GM12874 (cell line): ENCODE measurements around the gene KRT71.

Experiments
- TF ChIP-seq, protein P1 (sequence below): IDR thresholded peaks from 2 replicates; pipeline ENCODE4 v1.5.1; 2011; ENCODE audit warnings: low read depth, mild to moderate bottlenecking, control low read depth, low read length, moderate library complexity; ENCODE audit not compliant: insufficient read depth

The KRT71 gene

DNA sequence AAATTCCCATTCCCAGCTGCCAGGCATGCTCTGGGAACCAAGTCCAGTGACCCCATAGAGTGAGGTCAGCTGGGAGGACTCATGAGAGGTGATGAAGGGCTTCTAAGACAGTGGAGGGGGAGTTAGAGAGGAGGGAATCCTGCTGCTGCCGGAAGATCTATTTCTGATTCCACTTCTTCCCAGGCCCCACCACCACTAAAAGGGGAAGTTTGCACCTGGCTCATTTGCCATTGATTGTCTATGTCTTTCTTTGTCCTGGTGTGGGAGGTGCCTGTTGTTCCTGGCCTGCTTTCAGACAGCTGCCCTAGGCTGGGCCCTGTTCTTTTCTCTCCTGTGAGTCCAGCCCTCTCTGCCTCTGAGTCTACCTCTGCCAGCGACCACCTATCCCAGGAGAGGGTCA is 56.9 kb downstream of the KRT71 start:
- TF ChIP-seq, protein P1, sequence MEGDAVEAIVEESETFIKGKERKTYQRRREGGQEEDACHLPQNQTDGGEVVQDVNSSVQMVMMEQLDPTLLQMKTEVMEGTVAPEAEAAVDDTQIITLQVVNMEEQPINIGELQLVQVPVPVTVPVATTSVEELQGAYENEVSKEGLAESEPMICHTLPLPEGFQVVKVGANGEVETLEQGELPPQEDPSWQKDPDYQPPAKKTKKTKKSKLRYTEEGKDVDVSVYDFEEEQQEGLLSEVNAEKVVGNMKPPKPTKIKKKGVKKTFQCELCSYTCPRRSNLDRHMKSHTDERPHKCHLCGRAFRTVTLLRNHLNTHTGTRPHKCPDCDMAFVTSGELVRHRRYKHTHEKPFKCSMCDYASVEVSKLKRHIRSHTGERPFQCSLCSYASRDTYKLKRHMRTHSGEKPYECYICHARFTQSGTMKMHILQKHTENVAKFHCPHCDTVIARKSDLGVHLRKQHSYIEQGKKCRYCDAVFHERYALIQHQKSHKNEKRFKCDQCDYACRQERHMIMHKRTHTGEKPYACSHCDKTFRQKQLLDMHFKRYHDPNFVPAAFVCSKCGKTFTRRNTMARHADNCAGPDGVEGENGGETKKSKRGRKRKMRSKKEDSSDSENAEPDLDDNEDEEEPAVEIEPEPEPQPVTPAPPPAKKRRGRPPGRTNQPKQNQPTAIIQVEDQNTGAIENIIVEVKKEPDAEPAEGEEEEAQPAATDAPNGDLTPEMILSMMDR, result no peak

- TF ChIP-seq, protein P1, result no peak
Measured at GRCh38 chr12:52495389-52495788, 57.6 kb downstream of the KRT71 start.

DNA sequence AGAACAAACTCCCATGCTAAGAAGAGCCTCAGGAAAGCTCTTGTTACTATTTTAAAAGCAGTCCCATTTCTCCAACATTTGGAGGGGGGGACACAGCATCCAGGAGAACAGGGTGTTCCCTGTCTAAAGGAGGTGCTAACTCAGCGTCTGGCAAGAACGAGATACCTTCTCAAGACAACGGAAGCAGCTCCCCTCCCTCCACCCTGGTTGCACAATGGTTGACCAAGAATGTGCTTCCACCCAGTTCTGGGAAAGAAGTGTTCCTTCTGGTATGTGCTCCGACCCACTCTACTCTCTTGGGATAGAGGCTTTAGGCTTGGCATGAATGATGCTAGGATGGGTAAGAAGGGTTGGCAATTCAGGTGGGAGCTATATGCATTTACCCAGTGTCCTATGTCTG is 58.4 kb downstream of the KRT71 start:
- TF ChIP-seq, protein P1, result no peak

DNA sequence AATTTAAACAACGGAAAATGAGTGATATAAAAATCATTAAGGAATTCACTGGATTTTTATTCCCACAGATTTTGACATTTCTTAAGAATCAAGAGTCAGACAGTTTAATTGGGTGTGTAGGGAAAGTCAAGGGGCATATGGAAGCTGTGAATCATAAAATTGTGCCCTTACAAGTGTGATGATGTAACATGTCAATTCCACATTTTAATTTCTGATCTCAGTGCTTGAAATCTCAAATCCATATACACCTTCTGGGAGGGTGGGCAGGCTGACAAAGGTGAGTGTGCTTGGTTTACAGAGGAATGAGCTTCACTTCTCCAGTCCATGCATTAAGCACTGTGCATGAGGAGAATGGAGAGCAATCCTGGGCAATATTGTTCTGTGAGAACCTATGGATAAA is 58.8 kb downstream of the KRT71 start:
- TF ChIP-seq, protein P1, result no peak
